Panc1 (cell line): Measurements from ENCODE around the gene ICAM4. TPM values are rescaled to one million over a fixed set of nuclear protein-coding genes. Genes with fewer than 3 reads are reported as not detected.
"Not testable (repeated sequence)": the region's sequence is repeated elsewhere in the genome, so short reads cannot be mapped to it uniquely, and the experiment has no call there.

Source experiments
- ATAC-seq: fragments of 200-7000 bp; cut with Tn5 transposase; 2 replicates; pipeline ENCODE4 v1.9.1; 2020; ENCODE audit warnings: mild to moderate bottlenecking, moderate library complexity
- BruUV-seq: library from RNA; stranded (reverse); fragments of 400-500 nt; replicated peaks from 2 replicates; lab custom pipeline; 2021; lab: Mats Ljungman, UMichigan
- CTCF ChIA-PET: fragments of 300-600 bp; sonication (Branson Sonifier 250); formaldehyde crosslinking; loops from one replicate; lab custom pipeline; 2022; ENCODE audit warnings: antibody characterized with exemption; lab: Charles Lee
- POLR2A ChIA-PET: fragments of 300-600 bp; sonication (Branson Sonifier 250); formaldehyde crosslinking; loops from one replicate; lab custom pipeline; 2022; ENCODE audit warnings: antibody characterized with exemption; lab: Charles Lee
- DNase-seq: peaks from one replicate; pipeline ENCODE4 v3.0.0-alpha.2; 2010; ENCODE audit warnings: low read depth, low spot score
- H3K27ac ChIP-seq: 2 replicates; pipeline ENCODE4 v1.5.1; 2011; ENCODE audit warnings: mild to moderate bottlenecking, low read length, inconsistent platforms
- H3K27me3 ChIP-seq: fragments of 200-500 bp; sonication (Bioruptor generic); 2 replicates; pipeline ENCODE4 v1.6.0; 2014; ENCODE audit warnings: low read length, inconsistent platforms; ENCODE audit not compliant: control insufficient read depth, insufficient read depth
- H3K36me3 ChIP-seq: fragments of 200-500 bp; sonication (Bioruptor generic); 2 replicates; pipeline ENCODE4 v1.5.1; 2014; ENCODE audit warnings: inconsistent platforms, mild to moderate bottlenecking, low read length, moderate library complexity; ENCODE audit not compliant: control insufficient read depth, insufficient read depth
- H3K4me1 ChIP-seq: 2 replicates; pipeline ENCODE4 v1.5.1; 2011; ENCODE audit warnings: inconsistent platforms, mild to moderate bottlenecking, low read length, moderate library complexity; ENCODE audit not compliant: control insufficient read depth, insufficient read depth
- H3K4me3 ChIP-seq, 2 experiments: 2 replicates each; pipeline ENCODE4 v1.5.1; 2011 to 2012; ENCODE audit warnings: low read depth in 2 of 2, low read length in 2 of 2, mild to moderate bottlenecking in 2 of 2, inconsistent platforms in 1 of 2, moderate library complexity in 1 of 2
- H3K9me3 ChIP-seq: fragments of 200-500 bp; sonication (Bioruptor generic); 2 replicates; pipeline ENCODE4 v1.5.1; 2014; ENCODE audit warnings: low read depth, mild to moderate bottlenecking, inconsistent platforms, low read length, moderate library complexity; ENCODE audit not compliant: control insufficient read depth, insufficient read depth
- SIN3A ChIP-seq: IDR thresholded peaks from 2 replicates; pipeline ENCODE4 v1.6.1; 2012; ENCODE audit warnings: low read depth, mild to moderate bottlenecking, low read length, moderate library complexity, borderline replicate concordance; ENCODE audit not compliant: insufficient read depth
- in situ Hi-C: cut with HindIII; loops from 2 replicates; pipeline ENCODE4 v1.10.0; 2016; ENCODE audit warnings: low sequenced_read_pairs, low pct_unique_long_range_greater_than_20kb
- intact Hi-C: fragments of 100-400 bp; cut with micrococcal nuclease; formaldehyde crosslinking; loops from one replicate; pipeline ENCODE4 v1.10.0; 2022; ENCODE audit not compliant: unreplicated experiment
- total RNA-seq: library from RNA; stranded (reverse); gene quantifications from one replicate; pipeline ENCODE4 v1.2.1, GENCODE V29; 2021; ENCODE audit not compliant: unreplicated experiment
- TF ChIP-seq, protein P1 (sequence below), 2 experiments: IDR thresholded peaks; 2 replicates each; pipeline ENCODE4 v1.6.1; 2011 to 2012; ENCODE audit warnings: low read depth in 2 of 2, control low read depth in 1 of 2, low read length in 1 of 2, mild to moderate bottlenecking in 1 of 2, moderate library complexity in 1 of 2; ENCODE audit not compliant: insufficient read depth in 1 of 2

Gene ICAM4
- total RNA-seq, 1 experiment from 2014 or later = 2.8 TPM

DNA sequence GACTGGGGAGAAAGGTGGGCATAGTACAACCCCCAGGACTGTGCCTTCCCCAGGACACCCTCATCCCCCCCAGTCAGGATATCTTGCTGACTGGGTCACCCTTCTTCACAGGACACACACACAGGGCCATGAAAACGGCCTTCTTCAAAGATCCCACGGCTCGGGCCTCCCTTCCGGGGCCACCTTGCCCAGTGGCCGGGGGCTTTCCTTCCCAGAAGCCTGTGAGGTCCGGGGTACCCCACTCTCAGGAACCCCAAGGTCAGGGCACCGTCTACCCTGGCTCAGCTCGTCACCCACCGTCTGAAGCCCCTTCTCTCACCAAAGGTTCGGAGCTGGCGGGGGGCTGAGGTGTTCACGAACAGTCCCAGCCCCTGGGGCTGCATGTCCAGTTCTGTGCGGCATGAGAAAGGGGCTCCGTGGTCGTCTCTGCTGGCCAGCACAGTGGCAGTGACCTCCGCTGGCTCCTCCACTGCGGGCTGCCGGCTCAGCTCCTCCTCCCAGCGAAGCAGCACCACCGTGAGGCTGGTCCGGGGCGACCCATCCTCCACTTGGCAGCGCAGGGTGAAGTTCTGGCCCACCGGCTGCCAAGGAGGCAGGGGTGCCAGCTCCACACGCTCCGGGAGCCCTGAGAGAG lies 48.7 kb downstream of the ICAM4 start:
- Histone ChIP-seq H3K27ac (peak overlapping the region; percentile 34; the same call in 1 of the 2 replicates), H3K4me1 (peaks cover 10% of the 10 kb centered on the region), H3K27me3 (no peaks in the 10 kb centered on the region), H3K9me3 (no peaks in the 10 kb centered on the region), H3K4me3 (peak overlapping the region; percentile 78 to 86), H3K36me3 (peaks cover 6% of the 10 kb centered on the region)
- TF ChIP-seq SIN3A = no peak
- TF ChIP-seq, protein P1, sequence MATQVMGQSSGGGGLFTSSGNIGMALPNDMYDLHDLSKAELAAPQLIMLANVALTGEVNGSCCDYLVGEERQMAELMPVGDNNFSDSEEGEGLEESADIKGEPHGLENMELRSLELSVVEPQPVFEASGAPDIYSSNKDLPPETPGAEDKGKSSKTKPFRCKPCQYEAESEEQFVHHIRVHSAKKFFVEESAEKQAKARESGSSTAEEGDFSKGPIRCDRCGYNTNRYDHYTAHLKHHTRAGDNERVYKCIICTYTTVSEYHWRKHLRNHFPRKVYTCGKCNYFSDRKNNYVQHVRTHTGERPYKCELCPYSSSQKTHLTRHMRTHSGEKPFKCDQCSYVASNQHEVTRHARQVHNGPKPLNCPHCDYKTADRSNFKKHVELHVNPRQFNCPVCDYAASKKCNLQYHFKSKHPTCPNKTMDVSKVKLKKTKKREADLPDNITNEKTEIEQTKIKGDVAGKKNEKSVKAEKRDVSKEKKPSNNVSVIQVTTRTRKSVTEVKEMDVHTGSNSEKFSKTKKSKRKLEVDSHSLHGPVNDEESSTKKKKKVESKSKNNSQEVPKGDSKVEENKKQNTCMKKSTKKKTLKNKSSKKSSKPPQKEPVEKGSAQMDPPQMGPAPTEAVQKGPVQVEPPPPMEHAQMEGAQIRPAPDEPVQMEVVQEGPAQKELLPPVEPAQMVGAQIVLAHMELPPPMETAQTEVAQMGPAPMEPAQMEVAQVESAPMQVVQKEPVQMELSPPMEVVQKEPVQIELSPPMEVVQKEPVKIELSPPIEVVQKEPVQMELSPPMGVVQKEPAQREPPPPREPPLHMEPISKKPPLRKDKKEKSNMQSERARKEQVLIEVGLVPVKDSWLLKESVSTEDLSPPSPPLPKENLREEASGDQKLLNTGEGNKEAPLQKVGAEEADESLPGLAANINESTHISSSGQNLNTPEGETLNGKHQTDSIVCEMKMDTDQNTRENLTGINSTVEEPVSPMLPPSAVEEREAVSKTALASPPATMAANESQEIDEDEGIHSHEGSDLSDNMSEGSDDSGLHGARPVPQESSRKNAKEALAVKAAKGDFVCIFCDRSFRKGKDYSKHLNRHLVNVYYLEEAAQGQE (IDR thresholded peaks at IDR 0.05; ENCODE audit: insufficient read depth in 1 of 2, low read depth in 2 of 2, low read length in 1 of 2) = no peak
- POLR2A ChIA-PET = no interaction called here
- CTCF ChIA-PET = interaction anchor here (2.3 kb wide), 1 partner anchor 64 kb away, joined by 6 read pairs; the partner anchor contains the start of gene ICAM1
- DNase-seq = no peak
- no peak for ATAC-seq
- no TSS peak for BruUV-seq
- in situ Hi-C loops (no loop called here), intact Hi-C loops (no loop called here)

DNA sequence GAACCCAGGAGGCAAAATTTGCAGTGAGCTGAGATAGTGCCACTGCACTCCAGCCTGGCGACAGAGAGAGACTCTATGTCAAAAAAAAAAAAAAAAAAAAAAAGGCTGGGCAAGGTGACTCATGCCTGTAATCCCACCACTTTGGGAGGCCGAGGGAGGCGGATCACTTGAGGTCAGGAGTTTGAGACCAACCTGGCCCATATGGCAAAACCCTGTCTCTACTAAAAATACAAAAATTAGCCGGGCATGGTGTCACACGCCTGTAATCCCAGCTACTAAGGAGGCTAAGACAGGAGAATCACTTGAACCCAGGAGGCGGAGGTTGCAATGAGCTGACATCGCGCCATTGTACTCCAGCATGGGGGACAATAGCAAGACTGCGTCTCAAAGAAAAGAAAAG lies 50.0 kb downstream of the ICAM4 start:
- H3K4me1 ChIP-seq, H3K9me3 ChIP-seq, H3K27ac ChIP-seq, DNase-seq, H3K27me3 ChIP-seq, H3K4me3 ChIP-seq, ATAC-seq, in situ Hi-C loops, intact Hi-C loops, BruUV-seq, H3K36me3 ChIP-seq, POLR2A ChIA-PET: not testable (repeated sequence)
- CTCF ChIA-PET = interaction anchor here (0.6 kb wide), 1 partner anchor 77 kb away, joined by 4 read pairs; no protein-coding TSS in a partner anchor

Other genes starting within 250 kb of the ICAM4 start
- 17.4 TPM for gene SHFL, start 200.6 kb upstream of the ICAM4 start, total RNA-seq
- gene ANGPTL6, start 184.3 kb upstream of the ICAM4 start, total RNA-seq = 0.74 TPM
- 63.3 TPM for gene PPAN, start 180.6 kb upstream of the ICAM4 start, total RNA-seq
- 12.5 TPM for gene P2RY11, start 175.3 kb upstream of the ICAM4 start, total RNA-seq
- gene EIF3G, start 167.1 kb upstream of the ICAM4 start, total RNA-seq = 233 TPM
- 168 TPM for gene DNMT1, start 92.0 kb upstream of the ICAM4 start, total RNA-seq
- gene S1PR2, start 55.6 kb upstream of the ICAM4 start, total RNA-seq = 2.9 TPM
- gene MRPL4, start 34.7 kb upstream of the ICAM4 start, total RNA-seq = 62.8 TPM
- 136 TPM for gene ICAM1, start 15.8 kb upstream of the ICAM4 start, total RNA-seq
- 19.5 TPM for gene ICAM5, start 3.0 kb downstream of the ICAM4 start, total RNA-seq
- 1.3 TPM for gene ZGLP1, start 22.9 kb downstream of the ICAM4 start, total RNA-seq
- 25.5 TPM for gene FDX2, start 29.1 kb downstream of the ICAM4 start, total RNA-seq
- 55.6 TPM for gene RAVER1, start 46.6 kb downstream of the ICAM4 start, total RNA-seq
- 10.5 TPM for gene ICAM3, start 52.7 kb downstream of the ICAM4 start, total RNA-seq
- gene TYK2, start 93.6 kb downstream of the ICAM4 start, total RNA-seq = 104 TPM
- gene CDC37, start 116.6 kb downstream of the ICAM4 start, total RNA-seq = 162 TPM
- gene PDE4A, start 133.6 kb downstream of the ICAM4 start, total RNA-seq = 25.8 TPM
- gene KEAP1, start 216.4 kb downstream of the ICAM4 start, total RNA-seq = 102 TPM
- 3.4 TPM for gene S1PR5, start 230.5 kb downstream of the ICAM4 start, total RNA-seq